A549 (cell line): Measurements from ENCODE around the gene SOCS7. TPM values are rescaled to one million over a fixed set of nuclear protein-coding genes. Genes with fewer than 3 reads are reported as not detected.
"Not testable (repeated sequence)": the region's sequence is repeated elsewhere in the genome, so short reads cannot be mapped to it uniquely, and the experiment has no call there.

Experiments
- ATAC-seq, 2 experiments: fragments of 200-7000 bp in 1 of 2; fragments of >200 bp in 1 of 2; cut with Nextera tagmentation in 1 of 2; cut with Tn5 transposase in 1 of 2; 3 replicates each; pipeline versions ENCODE4 v1.8.0 to v1.9.1; 2018 to 2020; ENCODE audit warnings: mild to moderate bottlenecking in 1 of 2, moderate library complexity in 1 of 2
- CTCF ChIA-PET: fragments of 300-600 bp; sonication (Branson Sonifier 250); formaldehyde crosslinking; extraction: SDS; loops from one replicate; lab custom pipeline; 2021; ENCODE audit warnings: antibody characterized with exemption, inconsistent platforms; lab: Yijun Ruan, JAX
- POLR2A ChIA-PET: fragments of 350-600 bp; formaldehyde crosslinking; extraction: SDS; loops from one replicate; lab custom pipeline; 2021; ENCODE audit warnings: antibody characterized with exemption, inconsistent platforms; lab: Yijun Ruan, JAX
- DNase-seq, 2 experiments: peaks; one replicate each; pipeline versions ENCODE4 v3.0.0 to v3.0.0-alpha.2; 2011 to 2016; ENCODE audit warnings: low read depth in 1 of 2, low spot score in 1 of 2
- FAIRE-seq: peaks from 2 replicates; lab custom pipeline; 2011; peaks lifted over from hg19 to GRCh38; lab: Jason Lieb, UNC
- H3K27ac ChIP-seq, 2 experiments: fragments of >200 bp; sonication (Bioruptor Twin); formaldehyde crosslinking; 3 replicates each; pipeline ENCODE4 v1.5.1; 2016 to 2017
- H3K4me1 ChIP-seq: fragments of >200 bp; sonication (Bioruptor Twin); formaldehyde crosslinking; 3 replicates; pipeline ENCODE4 v1.6.1; 2016
- H3K4me2 ChIP-seq: fragments of >200 bp; sonication (Bioruptor Twin); formaldehyde crosslinking; 3 replicates; pipeline ENCODE4 v1.6.1; 2016
- H3K4me3 ChIP-seq: fragments of >200 bp; sonication (Bioruptor Twin); formaldehyde crosslinking; 3 replicates; pipeline ENCODE4 v1.5.1; 2016
- H3K9me3 ChIP-seq: fragments of >200 bp; sonication (Bioruptor Twin); formaldehyde crosslinking; 3 replicates; pipeline ENCODE4 v1.6.1; 2016
- CBX2 ChIP-seq: fragments of 200-600 bp; sonication (generic); IDR thresholded peaks from 2 replicates; pipeline ENCODE4 v1.6.1; 2016; ENCODE audit warnings: low read depth, mild to moderate bottlenecking, borderline replicate concordance
- CHD4 ChIP-seq: fragments of 200-600 bp; sonication (generic); IDR thresholded peaks from 2 replicates; pipeline ENCODE4 v1.6.1; 2016; ENCODE audit warnings: antibody characterized with exemption, mild to moderate bottlenecking, borderline replicate concordance
- EHMT2 ChIP-seq: fragments of 200-600 bp; sonication (generic); IDR thresholded peaks from 2 replicates; pipeline ENCODE4 v1.6.1; 2016; ENCODE audit warnings: antibody characterized with exemption, low read depth, mild to moderate bottlenecking, moderate library complexity
- FOSB ChIP-seq: fragments of 250-450 bp; sonication (Bioruptor Pico); IDR thresholded peaks from 2 replicates; pipeline ENCODE4 v1.5.0; 2020; ENCODE audit warnings: mild to moderate bottlenecking, moderate library complexity
- FOSL2 ChIP-seq, 2 experiments: fragments of 450-650 bp in 1 of 2; fragments of >200 bp in 1 of 2; sonication (Bioruptor Twin) in 1 of 2; formaldehyde crosslinking; IDR thresholded peaks; 2 replicates each; pipeline versions ENCODE4 v1.5.0 to v1.6.1; 2016 to 2020; ENCODE audit warnings: mild to moderate bottlenecking in 1 of 2, moderate library complexity in 1 of 2
- HEYL ChIP-seq: fragments of 250-450 bp; sonication (Bioruptor Pico); IDR thresholded peaks from 2 replicates; pipeline ENCODE4 v1.8.0; 2021; ENCODE audit warnings: mild to moderate bottlenecking, moderate library complexity
- HOXB5 ChIP-seq: fragments of 250-450 bp; sonication (Bioruptor Pico); IDR thresholded peaks from 2 replicates; pipeline ENCODE4 v1.5.0; 2020; ENCODE audit warnings: mild to moderate bottlenecking, moderate library complexity
- KDM1A ChIP-seq: fragments of 200-600 bp; sonication (generic); IDR thresholded peaks from 2 replicates; pipeline ENCODE4 v1.6.1; 2016; ENCODE audit warnings: low read depth, mild to moderate bottlenecking
- MAFK ChIP-seq: fragments of 450-650 bp; IDR thresholded peaks from 2 replicates; pipeline ENCODE4 v1.6.1; 2014; ENCODE audit not compliant: partially characterized antibody
- MAZ ChIP-seq: fragments of 150-350 bp; IDR thresholded peaks from 2 replicates; pipeline ENCODE4 v1.6.1; 2014; ENCODE audit warnings: antibody characterized with exemption, low read depth, low read length, borderline replicate concordance
- NFE2L2 ChIP-seq: fragments of 150-350 bp; conservative IDR thresholded peaks from 2 replicates; pipeline ENCODE4 v1.6.1; 2014; ENCODE audit warnings: low read length
- NPAS2 ChIP-seq: fragments of 250-450 bp; sonication (Bioruptor Pico); IDR thresholded peaks from 2 replicates; pipeline ENCODE4 v1.8.0; 2022; ENCODE audit warnings: mild to moderate bottlenecking, moderate library complexity, borderline replicate concordance
- NR3C1 ChIP-seq: fragments of >200 bp; sonication (Bioruptor Twin); formaldehyde crosslinking; IDR thresholded peaks from 3 replicates; pipeline ENCODE4 v1.6.1; 2017
- RAD21 ChIP-seq, 2 experiments: fragments of >200 bp in 1 of 2; sonication (Bioruptor Twin) in 1 of 2; formaldehyde crosslinking in 1 of 2; IDR thresholded peaks in 1 of 2; conservative IDR thresholded peaks in 1 of 2; 2 replicates in 1 of 2; 3 replicates in 1 of 2; pipeline ENCODE4 v1.6.1; 2012 to 2018; ENCODE audit warnings: inconsistent platforms in 1 of 2
- RARB ChIP-seq: fragments of 250-450 bp; sonication (Bioruptor Pico); IDR thresholded peaks from 2 replicates; pipeline ENCODE4 v1.8.0; 2021; ENCODE audit warnings: mild to moderate bottlenecking, moderate library complexity
- RCOR1 ChIP-seq: fragments of 150-350 bp; IDR thresholded peaks from 2 replicates; pipeline ENCODE4 v1.6.1; 2014; ENCODE audit warnings: antibody characterized with exemption, low read length, low read depth
- SREBF2 ChIP-seq: fragments of 450-650 bp; IDR thresholded peaks from 2 replicates; pipeline ENCODE4 v1.6.1; 2014; ENCODE audit warnings: mild to moderate bottlenecking, moderate library complexity
- WGBS: methylation state at CpG from one replicate; pipeline ENCODE4 v1.1.6; 2017; ENCODE audit errors: missing lambda C conversion rate; 5-methylcytosine and 5-hydroxymethylcytosine counted together
- polyA plus RNA-seq, 4 experiments: library from polyadenylated mRNA; depleted of rRNA in 3 of 4; stranded (reverse); fragments of >200 nt; fragmentation: RNase III in 1 of 4; extraction: RNeasy Plus Mini Kit Qiagen cat#74134 plus additional on column Dnase treatment in 1 of 4; gene quantifications; 2 replicates in 3 of 4; 3 replicates in 1 of 4; pipeline ENCODE4 v1.2.3, GENCODE V29; 2011 to 2017
- TF ChIP-seq, protein P1 (sequence below): fragments of >200 bp; sonication (Bioruptor Twin); formaldehyde crosslinking; IDR thresholded peaks from 3 replicates; pipeline ENCODE4 v1.6.1; 2016
- TF ChIP-seq, protein P2 (sequence below): fragments of 250-450 bp; sonication (Bioruptor Pico); IDR thresholded peaks from 2 replicates; pipeline ENCODE4 v1.5.0; 2020; ENCODE audit warnings: low read depth, mild to moderate bottlenecking, moderate library complexity
- TF ChIP-seq, protein P3 (sequence below): IDR thresholded peaks from 2 replicates; pipeline ENCODE4 v1.6.1; 2012
- TF ChIP-seq, protein P4 (sequence below): fragments of 450-650 bp; IDR thresholded peaks from 2 replicates; pipeline ENCODE4 v1.6.1; 2014; ENCODE audit warnings: antibody characterized with exemption
- TF ChIP-seq, protein P5 (sequence below): IDR thresholded peaks from 2 replicates; pipeline ENCODE4 v1.6.1; 2012; ENCODE audit warnings: low read depth, borderline replicate concordance

Gene SOCS7
- polyA plus RNA-seq, 2 of the 4 experiments (the other 2 are of a cell fraction): 14.4 to 20.6 TPM

DNA sequence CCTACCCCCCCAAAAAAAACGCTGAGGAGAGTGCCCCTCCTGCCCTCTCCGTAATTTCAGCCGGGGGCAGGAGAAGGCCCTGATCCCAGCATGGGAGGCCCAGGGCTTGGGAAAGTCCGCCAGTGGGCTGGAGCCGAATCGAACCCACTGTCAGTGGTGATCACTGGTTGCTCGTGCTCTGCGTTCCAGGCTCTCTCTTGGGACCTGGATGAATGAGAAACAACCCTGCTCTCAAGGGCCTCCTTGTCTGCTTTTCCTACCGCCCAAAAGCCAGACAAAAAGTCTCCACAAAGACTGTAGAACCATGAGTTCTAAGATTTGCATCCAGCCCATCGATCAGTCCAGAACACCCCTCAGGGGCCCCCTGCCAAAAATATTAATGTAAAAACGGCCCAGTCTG, 84.7 kb downstream of the SOCS7 start:
- WGBS: 71% methylated on average over 11 of the region's 11 CpGs
- ATAC-seq: no peak
- no peaks in the 10 kb centered on the region for H3K4me1 ChIP-seq
- H3K4me3 ChIP-seq: no peak overlapping the region
- H3K4me2 ChIP-seq: no peak overlapping the region
- no peak for DNase-seq
- no peak for TF ChIP-seq KDM1A
- TF ChIP-seq, protein P1, sequence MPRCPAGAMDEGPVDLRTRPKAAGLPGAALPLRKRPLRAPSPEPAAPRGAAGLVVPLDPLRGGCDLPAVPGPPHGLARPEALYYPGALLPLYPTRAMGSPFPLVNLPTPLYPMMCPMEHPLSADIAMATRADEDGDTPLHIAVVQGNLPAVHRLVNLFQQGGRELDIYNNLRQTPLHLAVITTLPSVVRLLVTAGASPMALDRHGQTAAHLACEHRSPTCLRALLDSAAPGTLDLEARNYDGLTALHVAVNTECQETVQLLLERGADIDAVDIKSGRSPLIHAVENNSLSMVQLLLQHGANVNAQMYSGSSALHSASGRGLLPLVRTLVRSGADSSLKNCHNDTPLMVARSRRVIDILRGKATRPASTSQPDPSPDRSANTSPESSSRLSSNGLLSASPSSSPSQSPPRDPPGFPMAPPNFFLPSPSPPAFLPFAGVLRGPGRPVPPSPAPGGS: no peak
- no peak for TF ChIP-seq HEYL (CRISPR knock-in tag)
- TF ChIP-seq, protein P2, sequence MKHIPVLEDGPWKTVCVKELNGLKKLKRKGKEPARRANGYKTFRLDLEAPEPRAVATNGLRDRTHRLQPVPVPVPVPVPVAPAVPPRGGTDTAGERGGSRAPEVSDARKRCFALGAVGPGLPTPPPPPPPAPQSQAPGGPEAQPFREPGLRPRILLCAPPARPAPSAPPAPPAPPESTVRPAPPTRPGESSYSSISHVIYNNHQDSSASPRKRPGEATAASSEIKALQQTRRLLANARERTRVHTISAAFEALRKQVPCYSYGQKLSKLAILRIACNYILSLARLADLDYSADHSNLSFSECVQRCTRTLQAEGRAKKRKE (CRISPR knock-in tag): no peak
- no peak for TF ChIP-seq CBX2
- no peak for TF ChIP-seq MAZ
- no peak for TF ChIP-seq RARB (CRISPR knock-in tag)
- TF ChIP-seq, protein P3, sequence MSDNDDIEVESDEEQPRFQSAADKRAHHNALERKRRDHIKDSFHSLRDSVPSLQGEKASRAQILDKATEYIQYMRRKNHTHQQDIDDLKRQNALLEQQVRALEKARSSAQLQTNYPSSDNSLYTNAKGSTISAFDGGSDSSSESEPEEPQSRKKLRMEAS: no peak
- no peak for TF ChIP-seq SREBF2
- TF ChIP-seq FOSL2 (IDR thresholded peaks at IDR 0.05): no peak
- TF ChIP-seq FOSL2 (CRISPR knock-in tag; IDR thresholded peaks at IDR 0.05): no peak
- no peak for TF ChIP-seq HOXB5 (CRISPR knock-in tag)
- TF ChIP-seq NPAS2 (CRISPR knock-in tag): no peak
- no peak for TF ChIP-seq RCOR1
- no peak for TF ChIP-seq FOSB
- TF ChIP-seq, protein P4, sequence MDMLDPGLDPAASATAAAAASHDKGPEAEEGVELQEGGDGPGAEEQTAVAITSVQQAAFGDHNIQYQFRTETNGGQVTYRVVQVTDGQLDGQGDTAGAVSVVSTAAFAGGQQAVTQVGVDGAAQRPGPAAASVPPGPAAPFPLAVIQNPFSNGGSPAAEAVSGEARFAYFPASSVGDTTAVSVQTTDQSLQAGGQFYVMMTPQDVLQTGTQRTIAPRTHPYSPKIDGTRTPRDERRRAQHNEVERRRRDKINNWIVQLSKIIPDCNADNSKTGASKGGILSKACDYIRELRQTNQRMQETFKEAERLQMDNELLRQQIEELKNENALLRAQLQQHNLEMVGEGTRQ: no peak
- FAIRE-seq: no peak
- H3K27ac ChIP-seq: no peak overlapping the region
- CTCF ChIA-PET: interaction anchor here (1.0 to 12.9 kb wide), 10 partner anchors 8 to 103 kb away, joined by 3 to 173 read pairs (median 4); partner anchors contain the start of gene ARHGAP23
- POLR2A ChIA-PET: no interaction called here
- H3K9me3 ChIP-seq: no peaks in the 10 kb centered on the region

DNA sequence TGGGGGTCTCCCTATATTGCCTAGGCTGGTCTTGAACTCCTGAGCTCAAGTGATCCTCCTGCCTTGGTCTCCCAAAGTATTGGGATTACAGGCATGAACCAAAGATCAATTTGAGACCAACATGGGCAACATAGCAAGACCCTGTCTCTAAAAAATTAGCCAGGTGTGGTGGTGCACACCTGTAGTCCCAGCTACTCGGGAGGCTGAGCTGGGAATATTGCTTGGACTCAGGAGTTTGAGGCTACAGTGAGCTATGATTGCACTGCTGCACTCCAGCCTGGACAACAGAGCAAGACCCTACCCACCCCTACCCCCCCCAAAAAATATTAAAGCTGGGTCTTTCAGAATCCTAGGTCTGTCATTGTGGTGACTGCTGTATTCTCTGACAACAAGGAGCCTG, 85.7 kb downstream of the SOCS7 start:
- H3K27ac ChIP-seq, H3K4me2 ChIP-seq, H3K4me1 ChIP-seq, FAIRE-seq, H3K4me3 ChIP-seq, ATAC-seq, DNase-seq, H3K9me3 ChIP-seq, POLR2A ChIA-PET: not testable (repeated sequence)
- CTCF ChIA-PET: interaction anchor here (1.0 to 12.9 kb wide), 14 partner anchors 8 to 230 kb away, joined by 3 to 173 read pairs (median 6); partner anchors contain the start of gene ARHGAP23
- WGBS: 85% methylated on average over 1 of the region's 1 CpG

DNA sequence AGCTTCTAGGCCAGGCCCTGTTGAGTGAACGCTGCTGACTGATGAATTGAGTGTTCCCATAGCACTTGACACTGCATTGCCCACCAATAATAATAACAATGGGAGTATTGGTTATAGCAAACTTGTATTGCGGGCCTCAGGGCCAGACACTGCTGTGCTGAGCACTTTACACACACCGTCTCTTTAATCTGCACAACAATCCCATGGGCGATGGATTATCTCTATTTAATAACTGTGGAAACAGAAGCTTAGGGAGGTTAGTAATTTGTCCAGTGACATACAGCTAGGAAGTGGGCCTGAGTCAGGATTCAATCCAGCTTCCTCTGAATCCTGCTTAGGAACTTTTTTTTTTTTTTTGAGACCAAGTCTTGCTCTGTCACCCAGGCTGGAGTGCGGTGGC, 87.8 kb downstream of the SOCS7 start:
- Histone ChIP-seq H3K4me3 (no peak overlapping the region), H3K4me2 (no peak overlapping the region), H3K27ac (no peak overlapping the region), H3K9me3 (no peaks in the 10 kb centered on the region), H3K4me1 (peaks cover 8% of the 10 kb centered on the region; the same call in 2 of the 3 replicates)
- ChIA-PET CTCF (interaction anchor here (0.6 to 12.9 kb wide), 12 partner anchors 10 to 224 kb away, joined by 3 to 173 read pairs (median 8); partner anchors contain the start of gene SRCIN1), POLR2A (no interaction called here)
- WGBS: 95% methylated on average over 5 of the region's 5 CpGs
- DNase-seq: no peak
- no peak for TF ChIP-seq RAD21 (conservative IDR thresholded peaks at IDR 0.05 in 1 of 2, IDR thresholded peaks at IDR 0.05 in 1 of 2)
- no peak for TF ChIP-seq EHMT2
- no peak for TF ChIP-seq CHD4
- TF ChIP-seq NR3C1: no peak
- no peak for TF ChIP-seq RARB (CRISPR knock-in tag)
- TF ChIP-seq MAFK: no peak
- no peak for TF ChIP-seq FOSB
- TF ChIP-seq, protein P5, sequence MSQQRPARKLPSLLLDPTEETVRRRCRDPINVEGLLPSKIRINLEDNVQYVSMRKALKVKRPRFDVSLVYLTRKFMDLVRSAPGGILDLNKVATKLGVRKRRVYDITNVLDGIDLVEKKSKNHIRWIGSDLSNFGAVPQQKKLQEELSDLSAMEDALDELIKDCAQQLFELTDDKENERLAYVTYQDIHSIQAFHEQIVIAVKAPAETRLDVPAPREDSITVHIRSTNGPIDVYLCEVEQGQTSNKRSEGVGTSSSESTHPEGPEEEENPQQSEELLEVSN: no peak
- TF ChIP-seq NFE2L2: no peak
- no peak for TF ChIP-seq MAZ
- FAIRE-seq: no peak
- ATAC-seq: no peak
